Thyroid gland (tissue), 4 donors: ENCODE results near the gene CYP27B1. TPM values are rescaled to one million over a fixed set of nuclear protein-coding genes. Genes with fewer than 3 reads are reported as not detected.

Source experiments
- DNase-seq, 2 donors: peaks; one replicate each; pipeline ENCODE4 v3.0.0-alpha.2; 2019
- H3K27ac ChIP-seq, 3 donors: fragments of 200-600 bp; sonication (generic); 1 replicate in 2 of 3; 2 replicates in 1 of 3; pipeline ENCODE4 v1.5.1; 2016 to 2019; ENCODE audit warnings: mild to moderate bottlenecking in 1 of 3, moderate library complexity in 1 of 3
- H3K27me3 ChIP-seq: fragments of 200-600 bp; sonication (generic); one replicate; pipeline ENCODE4 v1.5.1; 2019
- H3K36me3 ChIP-seq, 2 donors: fragments of 200-600 bp; sonication (generic); one replicate each; pipeline ENCODE4 v1.5.1; 2016 to 2019
- H3K4me1 ChIP-seq, 2 donors: fragments of 200-600 bp; sonication (generic); one replicate each; pipeline ENCODE4 v1.5.1; 2017 to 2019
- H3K4me3 ChIP-seq, 3 donors: fragments of 200-600 bp; sonication (generic); replicated peaks in 1 of 3; 1 replicate in 2 of 3; 2 replicates in 1 of 3; pipeline ENCODE4 v1.5.1; 2016; ENCODE audit warnings: mild to moderate bottlenecking in 1 of 3
- H3K9me3 ChIP-seq: fragments of 200-600 bp; sonication (generic); one replicate; pipeline ENCODE4 v1.5.1; 2017
- POLR2A ChIP-seq, 2 donors: fragments of 450-650 bp; IDR thresholded peaks; one replicate each; pipeline ENCODE4 v1.6.1; 2017; ENCODE audit warnings: antibody characterized with exemption in 2 of 2, mild to moderate bottlenecking in 2 of 2, moderate library complexity in 1 of 2
- WGBS, 2 donors: methylation state at CpG; one replicate each; pipeline ENCODE4 v1.1.5; 2017; 5-methylcytosine and 5-hydroxymethylcytosine counted together
- intact Hi-C: fragments of 100-400 bp; cut with DNase I; formaldehyde crosslinking; loops from one replicate; pipeline ENCODE4 v1.15.1; 2023
- total RNA-seq, 4 donors: library from RNA; depleted of rRNA; stranded (reverse); fragments of >200 nt; gene quantifications; one replicate each; pipeline ENCODE4 v1.2.3, GENCODE V29; 2016
- TF ChIP-seq, protein P1 (sequence below), 6 experiments: fragments of 200-600 bp in 3 of 6; fragments of 450-650 bp in 3 of 6; sonication (generic) in 3 of 6; IDR thresholded peaks; one replicate each; pipeline ENCODE4 v1.5.1; 2016 to 2019; ENCODE audit warnings: antibody characterized with exemption in 6 of 6, mild to moderate bottlenecking in 2 of 6, inconsistent platforms in 1 of 6, moderate library complexity in 1 of 6

Gene CYP27B1
- total RNA-seq, 4 donors from 2014 or later: 2.7 to 13.0 (median 10.0) TPM

DNA sequence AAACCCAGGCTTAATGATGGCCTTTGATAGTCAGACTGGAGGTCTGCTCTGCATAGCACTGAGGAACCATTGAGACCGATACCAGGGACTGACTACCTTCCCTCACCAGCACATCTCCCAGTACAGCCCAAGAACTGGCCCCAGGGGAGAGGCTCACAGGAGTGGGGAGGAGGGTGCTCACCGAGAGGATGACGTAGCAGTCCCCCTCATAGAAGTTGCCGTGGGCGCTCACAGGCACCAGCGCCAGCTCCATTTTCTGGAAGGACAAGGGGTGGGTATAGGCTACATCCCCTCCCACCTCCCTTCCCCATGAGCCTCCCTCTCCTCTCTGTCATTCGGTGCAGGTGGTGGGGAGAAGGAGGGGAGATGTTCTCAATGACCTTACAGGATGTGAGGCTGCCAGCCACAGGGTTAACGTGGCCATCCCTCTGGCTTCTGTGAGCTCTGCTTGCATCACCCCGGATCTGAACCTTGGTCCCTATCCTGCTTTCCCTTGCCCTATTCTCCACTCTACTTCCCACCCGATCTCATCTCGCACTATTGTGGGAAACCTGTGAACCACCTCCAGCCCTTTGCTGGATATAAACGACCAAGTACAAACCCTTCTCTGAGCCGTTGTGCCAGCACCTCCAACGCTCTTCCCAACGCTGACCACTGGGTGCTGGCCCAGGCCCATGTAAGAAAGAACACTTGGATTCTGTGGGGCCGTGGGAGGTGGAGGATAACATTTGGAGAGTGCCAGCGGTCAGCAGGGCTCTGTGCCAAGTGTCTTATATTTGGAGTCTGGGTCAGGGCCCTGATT, 47.3 kb upstream of the CYP27B1 start:
- TF ChIP-seq, protein P1, sequence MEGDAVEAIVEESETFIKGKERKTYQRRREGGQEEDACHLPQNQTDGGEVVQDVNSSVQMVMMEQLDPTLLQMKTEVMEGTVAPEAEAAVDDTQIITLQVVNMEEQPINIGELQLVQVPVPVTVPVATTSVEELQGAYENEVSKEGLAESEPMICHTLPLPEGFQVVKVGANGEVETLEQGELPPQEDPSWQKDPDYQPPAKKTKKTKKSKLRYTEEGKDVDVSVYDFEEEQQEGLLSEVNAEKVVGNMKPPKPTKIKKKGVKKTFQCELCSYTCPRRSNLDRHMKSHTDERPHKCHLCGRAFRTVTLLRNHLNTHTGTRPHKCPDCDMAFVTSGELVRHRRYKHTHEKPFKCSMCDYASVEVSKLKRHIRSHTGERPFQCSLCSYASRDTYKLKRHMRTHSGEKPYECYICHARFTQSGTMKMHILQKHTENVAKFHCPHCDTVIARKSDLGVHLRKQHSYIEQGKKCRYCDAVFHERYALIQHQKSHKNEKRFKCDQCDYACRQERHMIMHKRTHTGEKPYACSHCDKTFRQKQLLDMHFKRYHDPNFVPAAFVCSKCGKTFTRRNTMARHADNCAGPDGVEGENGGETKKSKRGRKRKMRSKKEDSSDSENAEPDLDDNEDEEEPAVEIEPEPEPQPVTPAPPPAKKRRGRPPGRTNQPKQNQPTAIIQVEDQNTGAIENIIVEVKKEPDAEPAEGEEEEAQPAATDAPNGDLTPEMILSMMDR (IDR thresholded peaks at IDR 0.05): no peak
- TF ChIP-seq POLR2A (IDR thresholded peaks at IDR 0.05): no peak
- H3K4me3 ChIP-seq: no peak overlapping the region
- H3K4me1 ChIP-seq: peaks cover 10 to 14% of the 10 kb centered on the region in 2 donors
- peaks cover 12 to 13% of the 10 kb centered on the region in 2 donors for H3K36me3 ChIP-seq
- H3K9me3 ChIP-seq: no peaks in the 10 kb centered on the region
- 60 to 69% methylated on average over 17 of the region's 17 CpGs for WGBS, 2 donors
- H3K27ac ChIP-seq: no peak overlapping the region
- intact Hi-C loops: no loop called here
- peak; percentile 29 to 40 for DNase-seq
- H3K27me3 ChIP-seq: no peaks in the 10 kb centered on the region

DNA sequence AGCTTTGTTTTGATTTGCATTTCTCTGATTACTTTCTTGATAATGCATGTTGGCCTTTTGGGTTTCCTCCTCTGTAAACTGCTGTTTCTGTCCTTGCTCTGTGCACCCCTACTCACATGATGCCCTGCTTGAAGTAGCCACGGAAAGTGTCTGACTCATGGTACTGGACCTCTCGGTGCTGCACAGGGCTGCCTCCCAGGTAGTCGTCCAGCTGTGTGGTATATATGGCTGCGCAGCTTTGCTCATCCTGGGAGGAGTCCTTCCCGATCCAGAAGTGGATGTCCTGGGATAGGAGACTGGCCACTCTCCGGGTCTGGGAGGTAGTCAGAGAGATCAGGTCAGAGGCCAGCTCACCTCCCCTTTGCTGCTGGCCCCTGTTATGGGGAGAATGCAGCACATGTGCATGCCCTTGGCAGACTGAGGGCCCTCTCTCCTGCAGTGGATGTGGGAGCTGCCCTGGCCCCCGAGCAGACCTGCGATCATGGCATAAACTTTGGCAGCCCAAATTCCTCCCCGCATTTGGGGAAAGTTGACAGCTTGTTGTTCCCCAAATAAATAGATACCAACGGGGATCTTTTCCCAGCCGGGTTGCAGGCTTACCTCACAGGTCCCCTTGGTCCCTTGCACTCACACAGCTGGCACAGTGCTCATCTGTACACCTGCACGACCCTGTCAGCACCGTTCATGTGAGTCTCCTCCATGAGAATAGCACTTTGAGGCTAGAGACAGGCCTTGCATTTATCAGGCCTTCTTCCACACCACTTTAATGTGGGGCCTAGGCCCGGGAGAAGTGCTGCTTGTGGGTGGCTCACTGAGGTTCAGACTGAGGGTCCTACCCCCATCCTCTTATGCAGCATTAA, 46.5 kb upstream of the CYP27B1 start:
- no peak for DNase-seq
- intact Hi-C loops: no loop called here
- peaks cover 10 to 14% of the 10 kb centered on the region in 2 donors for H3K4me1 ChIP-seq
- TF ChIP-seq, protein P1 (IDR thresholded peaks at IDR 0.05): no peak
- no peaks in the 10 kb centered on the region for H3K27me3 ChIP-seq
- WGBS, 2 donors: 77 to 84% methylated on average over 5 to 14 of the region's 14 CpGs
- no peaks in the 10 kb centered on the region for H3K9me3 ChIP-seq
- H3K27ac ChIP-seq: no peak overlapping the region
- H3K4me3 ChIP-seq: no peak overlapping the region
- peaks cover 13 to 20% of the 10 kb centered on the region in 2 donors for H3K36me3 ChIP-seq

DNA sequence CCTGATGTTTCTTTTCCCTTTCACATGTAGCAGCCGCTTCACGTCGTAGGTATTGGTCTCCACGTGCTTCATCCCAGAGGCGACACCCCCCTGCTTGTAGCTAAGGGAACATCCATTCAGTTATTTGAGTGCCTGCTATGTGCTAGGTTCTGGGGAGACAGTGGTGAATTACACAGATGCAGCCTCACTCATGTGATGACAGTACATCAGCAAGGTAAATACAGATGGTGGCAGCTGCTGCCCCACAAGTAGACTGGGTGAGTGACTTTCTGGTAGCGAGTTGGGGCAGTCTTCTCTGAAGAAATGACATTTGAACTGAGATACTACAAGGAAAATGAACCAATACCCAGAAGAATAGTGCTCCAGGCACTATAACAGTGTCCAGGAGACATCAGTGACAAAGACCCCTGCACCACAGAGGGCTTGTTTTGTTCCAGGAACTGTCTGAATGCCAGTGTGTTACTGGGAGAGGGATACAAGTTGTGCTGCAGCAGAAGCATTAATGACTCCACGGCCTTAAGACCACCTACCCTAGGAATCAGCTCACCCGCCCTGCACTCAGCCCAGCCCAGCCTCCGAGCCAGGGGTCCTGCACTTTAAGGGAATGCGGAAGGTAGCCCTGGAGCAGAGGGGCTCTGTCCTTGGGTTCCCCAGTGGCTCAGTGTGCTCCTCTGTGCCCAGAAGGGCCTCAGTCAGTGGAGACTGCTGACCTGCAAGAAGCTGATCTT, 44.3 kb upstream of the CYP27B1 start:
- no peak for DNase-seq
- no peak overlapping the region for H3K27ac ChIP-seq
- no peak overlapping the region for H3K4me3 ChIP-seq
- TF ChIP-seq, protein P1 (IDR thresholded peaks at IDR 0.05): no peak
- TF ChIP-seq POLR2A (IDR thresholded peaks at IDR 0.05): no peak
- H3K27me3 ChIP-seq: no peaks in the 10 kb centered on the region
- peaks cover 29 to 40% of the 10 kb centered on the region in 2 donors for H3K36me3 ChIP-seq
- H3K4me1 ChIP-seq: no peaks in the 10 kb centered on the region
- H3K9me3 ChIP-seq: no peaks in the 10 kb centered on the region
- WGBS, 2 donors: 91 to 96% methylated on average over 9 to 10 of the region's 10 CpGs
- intact Hi-C loops: no loop called here

DNA sequence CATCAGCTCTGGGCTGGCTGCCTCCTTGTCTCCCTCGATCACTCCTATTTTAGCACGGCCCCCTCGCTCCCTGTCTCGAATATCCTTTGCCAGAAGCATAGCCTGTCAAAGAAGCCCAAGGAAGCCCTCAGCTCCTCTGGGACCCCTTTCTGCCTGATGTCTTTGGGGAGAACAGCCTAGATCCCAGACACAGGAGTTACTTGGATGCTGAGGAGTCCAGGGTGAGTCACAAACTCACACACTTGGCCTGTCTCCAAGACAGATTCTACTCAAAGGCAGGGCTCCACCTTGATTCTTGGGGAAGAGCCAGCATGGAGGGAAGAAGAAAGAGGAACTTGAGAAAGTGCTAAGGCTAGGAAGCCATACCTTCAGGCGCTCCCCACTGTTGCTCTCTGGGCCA, 43.6 kb upstream of the CYP27B1 start:
- Histone ChIP-seq H3K36me3 (peaks cover 29 to 43% of the 10 kb centered on the region in 2 donors), H3K9me3 (no peaks in the 10 kb centered on the region), H3K4me1 (no peaks in the 10 kb centered on the region), H3K27ac (no peak overlapping the region), H3K27me3 (no peaks in the 10 kb centered on the region), H3K4me3 (no peak overlapping the region)
- intact Hi-C loops: no loop called here
- WGBS, 2 donors: 98 to 99% methylated on average over 5 of the region's 5 CpGs
- TF ChIP-seq POLR2A (IDR thresholded peaks at IDR 0.05): no peak
- TF ChIP-seq, protein P1 (IDR thresholded peaks at IDR 0.05): no peak
- DNase-seq: no peak
